Activated T-helper 17 cell treated with anti-CD3 and anti-CD28 coated beads, Interleukin-2, amount 50 U/mL, for 72 hours (primary cell): ENCODE measurements around the gene FBXO27. TPM values are rescaled to one million over a fixed set of nuclear protein-coding genes. Genes with fewer than 3 reads are reported as not detected.
"Not testable (repeated sequence)": the region's sequence is repeated elsewhere in the genome, so short reads cannot be mapped to it uniquely, and the experiment has no call there.

ENCODE experiments used
- ATAC-seq: fragments of 150-1000 bp; cut with Tn5 transposase; replicated peaks from 2 replicates; pipeline ENCODE4 v1.10.0; 2021; ENCODE audit warnings: mild to moderate bottlenecking, moderate library complexity
- H3K27ac Mint-ChIP-seq: one replicate; pipeline ENCODE4 v1.8.0; 2022; ENCODE audit warnings: mixed read lengths
- H3K27me3 Mint-ChIP-seq: one replicate; pipeline ENCODE4 v1.8.0; 2022; ENCODE audit warnings: mixed read lengths
- H3K36me3 Mint-ChIP-seq: one replicate; pipeline ENCODE4 v1.8.0; 2022; ENCODE audit warnings: low read depth, mild to moderate bottlenecking, mixed read lengths
- H3K4me1 Mint-ChIP-seq: one replicate; pipeline ENCODE4 v1.8.0; 2022; ENCODE audit warnings: mixed read lengths
- H3K4me3 Mint-ChIP-seq: one replicate; pipeline ENCODE4 v1.8.0; 2022; ENCODE audit warnings: mild to moderate bottlenecking, mixed read lengths
- H3K9me3 Mint-ChIP-seq: one replicate; pipeline ENCODE4 v1.8.0; 2022; ENCODE audit warnings: mixed read lengths
- total RNA-seq, 2 donors: library from RNA; stranded (reverse); gene quantifications; one replicate each; pipeline ENCODE4 v1.2.3, GENCODE V29; 2022

FBXO27 gene
- total RNA-seq, 2 donors from 2014 or later, result 0.43 to 0.66 TPM

DNA sequence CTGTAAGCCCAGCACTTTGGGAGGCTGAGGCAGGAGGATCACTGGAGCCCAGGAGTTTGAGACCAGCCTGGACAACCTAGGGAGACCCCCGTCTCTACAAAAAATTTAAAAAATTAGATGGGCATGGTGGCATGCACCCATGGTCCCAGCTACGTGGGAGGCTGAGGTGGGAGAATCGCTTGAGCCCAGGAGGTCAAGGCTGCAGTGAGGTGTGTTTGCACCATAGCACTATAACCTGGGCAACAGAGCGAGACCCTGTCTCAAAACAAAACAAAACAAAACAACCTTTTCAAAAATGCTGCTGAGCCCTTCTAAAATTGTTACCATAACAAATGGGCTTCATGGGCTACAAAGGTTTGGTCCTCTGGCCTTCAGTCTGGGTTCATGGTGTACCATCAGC lies 43.7 kb downstream of the FBXO27 start:
- not testable (repeated sequence) for ATAC-seq, H3K4me3 Mint-ChIP-seq, H3K36me3 Mint-ChIP-seq, H3K4me1 Mint-ChIP-seq, H3K9me3 Mint-ChIP-seq, H3K27ac Mint-ChIP-seq
- H3K27me3 Mint-ChIP-seq, result peaks cover 34% of the 10 kb centered on the region

DNA sequence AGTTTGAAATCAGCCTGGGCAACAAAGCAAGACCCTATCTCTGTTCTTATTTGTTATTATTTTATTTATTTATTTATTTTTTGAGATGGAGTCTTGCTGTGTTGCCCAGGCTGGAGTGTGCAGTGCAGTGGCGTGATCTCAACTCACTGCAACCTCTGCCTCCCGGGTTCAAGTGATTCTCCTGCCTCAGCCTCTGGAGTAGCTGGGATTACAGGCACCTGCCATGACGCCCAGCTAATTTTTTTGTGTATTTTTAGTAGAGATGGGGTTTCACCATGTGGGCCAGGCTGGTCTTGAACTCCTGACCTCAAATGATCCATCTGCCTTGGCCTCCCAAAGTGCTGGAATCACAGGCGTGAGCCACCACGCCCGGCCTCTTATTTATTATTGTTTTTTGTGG lies 44.6 kb downstream of the FBXO27 start:
- not testable (repeated sequence) for H3K4me1 Mint-ChIP-seq, H3K4me3 Mint-ChIP-seq, H3K9me3 Mint-ChIP-seq, H3K36me3 Mint-ChIP-seq, ATAC-seq, H3K27ac Mint-ChIP-seq
- H3K27me3 Mint-ChIP-seq, result peaks cover 28% of the 10 kb centered on the region

DNA sequence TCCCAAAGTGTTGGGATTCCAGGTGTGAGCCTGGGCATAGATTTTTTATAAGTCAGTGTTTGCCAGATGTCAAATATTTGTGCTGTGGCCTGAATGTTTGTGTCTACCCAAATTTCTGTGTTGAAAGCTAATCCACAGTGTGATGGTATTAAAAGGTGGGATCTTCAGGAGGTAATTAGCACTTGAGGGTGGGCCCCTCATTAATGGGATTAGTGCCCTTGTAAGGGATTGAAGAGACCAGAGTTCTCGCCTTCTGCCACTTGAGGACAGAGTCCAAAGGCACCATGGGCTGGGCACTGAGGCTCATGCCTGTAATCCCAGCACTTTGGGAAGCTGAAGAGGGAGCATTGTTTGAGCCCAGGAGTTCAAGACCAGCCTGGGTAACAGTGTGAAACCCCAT lies 47.1 kb downstream of the FBXO27 start:
- Mint-ChIP-seq H3K27ac (no peak overlapping the region), H3K4me3 (no peak overlapping the region), H3K9me3 (no peaks in the 10 kb centered on the region), H3K36me3 (no peaks in the 10 kb centered on the region), H3K27me3 (peaks cover 21% of the 10 kb centered on the region), H3K4me1 (no peaks in the 10 kb centered on the region)
- no peak for ATAC-seq

DNA sequence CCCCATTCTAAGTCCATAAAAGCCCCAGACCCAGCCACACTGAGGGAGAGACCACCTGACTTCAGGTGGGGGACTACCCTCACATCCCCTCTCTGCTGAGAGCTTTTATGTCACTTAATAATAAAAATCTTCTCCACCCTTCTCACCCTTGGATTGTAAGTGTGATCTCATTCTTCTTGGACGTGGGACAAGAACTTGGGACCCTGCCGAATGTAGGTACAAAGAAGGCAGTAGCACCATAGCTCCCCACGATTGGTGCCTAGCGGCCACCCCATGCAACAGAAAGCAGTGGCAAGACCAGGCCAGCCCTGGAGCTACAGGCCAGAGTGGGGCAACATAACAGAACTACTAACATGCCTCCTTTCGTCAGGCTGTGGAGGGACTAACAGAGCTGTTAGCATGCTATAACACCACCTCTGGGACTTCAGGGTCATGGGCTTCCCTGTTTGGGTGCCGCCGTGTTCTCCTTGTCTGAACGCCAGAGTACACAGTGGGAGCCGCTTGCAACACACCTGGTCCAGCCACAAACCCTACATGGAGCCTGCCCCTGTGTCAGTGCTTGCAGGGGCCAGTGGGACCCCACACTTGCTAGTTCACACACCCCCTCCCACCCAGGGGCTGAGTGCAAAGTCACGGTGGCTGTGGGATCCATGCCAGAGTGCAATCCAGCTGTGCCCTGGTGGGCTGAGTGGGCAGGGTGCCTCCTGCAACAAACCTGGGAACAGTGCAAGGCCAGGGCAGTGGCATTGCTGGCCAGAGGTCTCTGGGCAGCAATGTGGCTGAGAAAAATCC lies 51.6 kb downstream of the FBXO27 start:
- Mint-ChIP-seq H3K4me3 (no peak overlapping the region), H3K27ac (no peak overlapping the region), H3K27me3 (peaks cover 18% of the 10 kb centered on the region), H3K36me3 (no peaks in the 10 kb centered on the region), H3K9me3 (no peaks in the 10 kb centered on the region), H3K4me1 (no peaks in the 10 kb centered on the region)
- no peak for ATAC-seq

DNA sequence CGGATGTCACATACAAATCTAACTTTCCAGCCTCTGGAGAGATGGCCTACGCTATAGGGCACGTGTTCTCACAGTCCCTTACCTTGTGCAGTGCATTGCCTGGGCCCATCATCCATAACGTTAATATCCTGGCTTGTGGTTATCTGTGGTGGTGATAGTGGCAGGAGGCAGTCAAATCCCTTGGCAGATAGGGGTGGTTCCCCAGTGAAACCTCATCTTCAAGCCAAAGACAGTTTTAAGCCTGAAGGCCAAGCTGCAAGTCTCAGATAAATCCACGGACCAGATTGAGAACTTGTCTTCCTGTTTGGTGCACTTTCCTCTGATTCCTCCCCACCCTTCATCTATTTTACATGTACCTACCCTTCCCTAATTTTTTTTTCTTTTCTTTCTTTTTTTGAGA lies 52.5 kb downstream of the FBXO27 start:
- H3K27ac Mint-ChIP-seq, result no peak overlapping the region
- no peak for ATAC-seq
- H3K27me3 Mint-ChIP-seq, result peaks cover 22% of the 10 kb centered on the region
- no peak overlapping the region for H3K4me3 Mint-ChIP-seq
- H3K9me3 Mint-ChIP-seq, result no peaks in the 10 kb centered on the region
- H3K36me3 Mint-ChIP-seq, result no peaks in the 10 kb centered on the region
- H3K4me1 Mint-ChIP-seq, result no peaks in the 10 kb centered on the region

DNA sequence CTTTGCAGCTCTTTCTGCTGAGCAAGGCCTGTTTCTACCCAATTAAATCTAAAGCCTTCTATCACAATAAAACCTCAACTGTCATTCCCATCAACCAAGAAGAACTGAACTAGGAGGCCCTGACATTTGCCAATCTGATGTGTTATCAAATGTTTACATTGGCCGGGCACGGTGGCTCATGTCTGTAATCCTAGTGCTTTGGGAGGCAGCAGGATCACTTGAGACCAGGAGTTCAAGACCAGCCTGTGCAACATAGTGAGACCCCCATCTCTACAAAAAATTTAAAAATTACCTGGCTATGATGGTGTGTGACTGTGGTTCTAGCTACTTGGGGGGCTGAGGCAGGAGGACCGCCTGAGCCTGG lies 54.0 kb downstream of the FBXO27 start:
- no peak for ATAC-seq
- H3K36me3 Mint-ChIP-seq, result no peaks in the 10 kb centered on the region
- peak overlapping the region; percentile 56 for H3K27ac Mint-ChIP-seq
- H3K4me3 Mint-ChIP-seq, result peak overlapping the region; percentile 13
- H3K9me3 Mint-ChIP-seq, result no peaks in the 10 kb centered on the region
- H3K4me1 Mint-ChIP-seq, result no peaks in the 10 kb centered on the region
- peaks cover 28% of the 10 kb centered on the region for H3K27me3 Mint-ChIP-seq

DNA sequence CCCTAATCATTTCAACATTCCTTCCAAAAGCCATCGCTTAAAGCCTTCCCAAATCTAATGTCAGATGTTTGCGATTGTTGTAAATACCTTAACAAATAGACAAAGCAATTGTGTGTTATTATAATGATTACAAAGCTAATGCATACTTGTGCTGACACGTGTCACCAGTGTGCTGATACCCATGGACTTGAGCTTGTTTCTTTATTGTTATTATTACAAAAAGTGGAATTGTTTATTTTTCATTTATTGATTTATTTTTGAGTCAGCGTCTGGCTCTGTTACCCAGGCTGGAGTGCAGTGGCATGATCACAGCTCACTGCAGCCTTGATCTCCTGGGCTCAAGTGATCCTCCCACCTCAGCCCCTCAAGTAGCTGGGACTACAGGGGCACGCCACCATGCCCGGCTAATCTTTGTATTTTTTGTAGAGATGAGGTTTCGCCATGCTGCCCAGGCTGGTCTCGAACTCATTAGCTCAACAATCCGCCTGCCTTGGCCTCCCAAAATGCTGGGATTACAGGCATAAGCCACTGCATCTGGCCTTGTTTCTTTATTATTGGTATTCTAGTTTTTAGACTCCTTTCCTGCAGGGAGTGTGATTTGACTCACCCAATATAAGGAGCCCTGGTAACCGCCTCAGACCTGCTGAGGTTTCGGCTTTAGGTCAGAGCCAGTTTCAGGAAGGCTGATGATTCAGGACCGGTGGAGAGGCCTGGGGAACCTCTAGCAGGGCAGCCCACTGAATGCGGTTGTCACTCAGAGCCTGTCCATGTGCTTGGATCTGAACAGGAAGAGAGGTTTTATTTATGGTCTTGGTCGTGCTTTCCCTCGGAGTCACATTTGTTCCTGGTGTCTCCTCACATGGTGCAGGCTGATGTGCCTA lies 54.7 kb downstream of the FBXO27 start:
- Mint-ChIP-seq H3K36me3 (no peaks in the 10 kb centered on the region), H3K27ac (peak overlapping the region; percentile 56), H3K27me3 (peaks cover 28% of the 10 kb centered on the region), H3K9me3 (no peaks in the 10 kb centered on the region), H3K4me3 (peak overlapping the region; percentile 13), H3K4me1 (no peaks in the 10 kb centered on the region)
- ATAC-seq, result peak; percentile 100

DNA sequence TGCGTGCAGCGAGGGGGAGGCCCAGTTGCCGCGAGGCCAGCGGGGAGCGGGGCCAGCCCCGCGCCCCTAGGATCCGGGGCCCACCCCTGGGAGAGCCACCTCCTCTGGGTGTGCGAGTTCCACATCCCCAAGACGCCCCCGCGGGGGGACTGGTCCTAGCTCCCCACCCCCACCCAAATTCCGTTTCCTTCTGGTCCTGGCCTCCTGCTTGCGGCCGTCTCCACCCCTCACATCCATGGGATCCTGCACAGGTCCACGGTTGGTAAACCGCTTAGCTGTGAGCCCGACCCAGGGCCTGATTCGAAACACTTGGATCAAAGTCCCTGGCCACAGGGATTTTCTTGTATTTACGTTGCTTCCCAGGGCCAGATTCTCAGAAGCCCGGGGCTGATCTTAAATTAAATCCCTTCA lies 56.5 kb downstream of the FBXO27 start:
- Mint-ChIP-seq H3K36me3 (no peaks in the 10 kb centered on the region), H3K9me3 (no peaks in the 10 kb centered on the region), H3K4me1 (no peaks in the 10 kb centered on the region), H3K27ac (no peak overlapping the region), H3K4me3 (peak overlapping the region; percentile 53), H3K27me3 (peaks cover 28% of the 10 kb centered on the region)
- ATAC-seq, result no peak

DNA sequence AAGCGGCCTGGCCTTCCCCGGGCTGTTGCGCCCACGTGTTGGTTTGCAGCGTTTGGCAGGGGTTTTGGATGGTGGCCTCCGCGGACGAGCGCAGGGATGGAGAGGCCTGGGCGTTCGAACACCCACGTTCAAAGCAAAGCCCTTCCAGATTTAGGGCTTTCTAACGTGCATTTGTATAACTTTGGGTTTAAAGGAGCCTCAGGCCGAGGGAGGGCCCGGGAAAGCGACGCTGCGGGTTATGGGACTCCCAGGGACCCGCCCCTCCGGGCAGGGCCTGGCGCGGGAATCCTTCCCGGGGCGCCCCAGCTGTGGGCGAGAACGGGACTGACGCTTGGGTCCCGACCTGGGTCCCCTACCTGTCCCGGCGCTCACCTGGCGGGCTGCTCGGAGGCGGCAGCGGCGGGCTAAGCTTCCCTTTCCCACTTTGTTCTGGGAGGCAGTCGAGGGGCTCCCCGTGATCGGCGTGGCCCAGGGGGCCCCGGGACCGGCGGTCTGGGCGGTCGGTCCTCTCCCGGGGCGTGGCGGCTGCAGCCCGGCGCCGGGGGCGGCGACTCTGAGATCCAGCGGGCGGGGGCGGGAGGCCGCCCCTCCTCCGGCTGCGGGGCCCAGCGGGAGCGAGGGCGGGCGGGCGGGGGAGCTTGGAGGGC lies 57.0 kb downstream of the FBXO27 start, which contains the start of gene FBXO17:
Gene FBXO17 (minus strand): TSS at position 529 of the 647 bp plus-strand sequence. CDS start 25,423 bp downstream, outside the sequence.
- Mint-ChIP-seq H3K9me3 (no peaks in the 10 kb centered on the region), H3K36me3 (no peaks in the 10 kb centered on the region), H3K27ac (no peak within 1 kb of the TSS), H3K27me3 (peaks cover 24% of the 10 kb centered on the region), H3K4me3 (peak within 1 kb of the TSS; percentile 57), H3K4me1 (no peaks in the 10 kb centered on the region)
- ATAC-seq, result no peak

DNA sequence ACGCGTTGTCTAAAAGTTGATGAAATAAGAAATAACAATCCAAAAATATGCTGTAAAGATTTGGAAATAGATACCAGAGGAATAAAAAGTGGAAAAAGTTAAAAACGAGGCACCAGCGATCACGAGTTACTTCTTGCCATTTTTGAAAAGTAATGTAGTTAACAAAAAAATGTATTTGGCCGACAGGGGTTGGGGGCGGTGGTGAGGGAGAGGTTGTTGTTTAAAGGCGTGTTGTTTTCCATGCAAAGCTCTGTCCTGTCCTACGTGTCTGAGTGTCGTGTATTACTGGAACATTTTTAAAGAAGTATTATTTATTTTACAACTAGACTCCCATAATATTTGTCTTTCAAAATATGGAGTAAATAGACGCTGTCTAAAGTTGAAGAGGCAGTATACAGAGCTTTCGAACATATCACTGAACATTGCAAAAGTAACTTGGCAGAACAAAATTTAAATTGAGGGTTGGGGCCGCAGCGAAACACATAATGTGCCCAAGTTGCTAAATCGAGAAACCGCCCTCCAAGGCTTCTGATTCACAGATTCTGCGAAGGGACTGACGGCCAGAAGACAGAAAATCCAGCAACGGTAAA lies 57.6 kb downstream of the FBXO27 start:
- Mint-ChIP-seq H3K27me3 (peaks cover 24% of the 10 kb centered on the region), H3K4me3 (peak overlapping the region; percentile 57), H3K9me3 (no peaks in the 10 kb centered on the region), H3K4me1 (no peaks in the 10 kb centered on the region), H3K36me3 (no peaks in the 10 kb centered on the region), H3K27ac (no peak overlapping the region)
- no peak for ATAC-seq

Other genes starting within 250 kb of the FBXO27 start
- gene LGALS7B, start 243.3 kb downstream of the FBXO27 start, total RNA-seq, result not detected
- gene LGALS4, start 219.6 kb downstream of the FBXO27 start, total RNA-seq, result 1 to 10 TPM; 1.2 to 1.7 TPM
- 100 to 1,000 TPM; 162 to 183 TPM for gene ECH1, start 200.8 kb downstream of the FBXO27 start, total RNA-seq
- 100 to 1,000 TPM; 476 to 617 TPM for gene HNRNPL, start 182.6 kb downstream of the FBXO27 start, total RNA-seq
- gene RINL, start 154.3 kb downstream of the FBXO27 start, total RNA-seq, result 100 to 1,000 TPM in 1 of 2 donors, 10 to 100 TPM in 1; 92.3 to 156 TPM
- 10 to 100 TPM; 37.9 to 41.2 TPM for gene SIRT2, start 132.9 kb downstream of the FBXO27 start, total RNA-seq
- gene NFKBIB, start 132.6 kb downstream of the FBXO27 start, total RNA-seq, result 10 to 100 TPM; 41.2 to 68.7 TPM
- gene CCER2, start 120.4 kb downstream of the FBXO27 start, total RNA-seq, result under 1 TPM; 0.24 to 0.86 TPM
- gene SARS2, start 101.8 kb downstream of the FBXO27 start, total RNA-seq, result 10 to 100 TPM; 27.5 to 49.3 TPM
- gene MRPS12, start 101.6 kb downstream of the FBXO27 start, total RNA-seq, result 100 to 1,000 TPM in 1 of 2 donors, 10 to 100 TPM in 1; 52.7 to 106 TPM
- gene FBXO17, start 56.8 kb downstream of the FBXO27 start, total RNA-seq, result under 1 TPM; 0.21 to 0.43 TPM
- gene ACP7, start 51.8 kb upstream of the FBXO27 start, total RNA-seq, result not detected
- gene PAK4, start 93.2 kb upstream of the FBXO27 start, total RNA-seq, result 10 to 100 TPM; 17.8 to 18.4 TPM
- not detected for gene NCCRP1, start 164.4 kb upstream of the FBXO27 start, total RNA-seq
- gene SYCN, start 171.7 kb upstream of the FBXO27 start, total RNA-seq, result not detected
- not detected for gene IFNL3, start 212.5 kb upstream of the FBXO27 start, total RNA-seq
- not detected for gene IFNL4, start 216.3 kb upstream of the FBXO27 start, total RNA-seq
- not detected for gene IFNL2, start 235.8 kb upstream of the FBXO27 start, total RNA-seq